HepG2 (cell line): ENCODE data around the gene TRIM31. TPM values are rescaled to one million over a fixed set of nuclear protein-coding genes. Genes with fewer than 3 reads are reported as not detected.
A peak's percentile ranks its signal among the peaks of the same experiment; 100 is the strongest.

Experiments
- AKAP8 ChIP-seq: sonication (generic); formaldehyde crosslinking; IDR thresholded peaks from 2 replicates; pipeline ENCODE4 v1.5.1; 2020; ENCODE audit warnings: mild to moderate bottlenecking, missing genetic modification reagents
- DNMT1 ChIP-seq: sonication (generic); formaldehyde crosslinking; IDR thresholded peaks from 2 replicates; pipeline ENCODE4 v1.5.1; 2020; ENCODE audit warnings: mild to moderate bottlenecking, missing genetic modification reagents
- ELF1 ChIP-seq: sonication (generic); formaldehyde crosslinking; IDR thresholded peaks from 2 replicates; pipeline ENCODE4 v1.4.0; 2020; ENCODE audit warnings: missing genetic modification reagents
- FOXC1 ChIP-seq: sonication (generic); formaldehyde crosslinking; IDR thresholded peaks from 2 replicates; pipeline ENCODE4 v1.8.0; 2022; ENCODE audit warnings: mild to moderate bottlenecking, missing genetic modification reagents, borderline replicate concordance
- GATAD1 ChIP-seq: IDR thresholded peaks from 2 replicates; pipeline ENCODE4 v1.6.1; 2016; ENCODE audit warnings: missing genetic modification reagents, missing compliant biosample characterization
- HMG20A ChIP-seq: IDR thresholded peaks from 2 replicates; pipeline ENCODE4 v1.6.1; 2016; ENCODE audit warnings: borderline replicate concordance
- MED13 ChIP-seq: sonication (generic); formaldehyde crosslinking; IDR thresholded peaks from 2 replicates; pipeline ENCODE4 v1.5.0; 2020; ENCODE audit warnings: missing genetic modification reagents
- MED8 ChIP-seq: sonication (generic); formaldehyde crosslinking; IDR thresholded peaks from 2 replicates; pipeline ENCODE4 v1.8.1; 2023; ENCODE audit warnings: mild to moderate bottlenecking, missing genetic modification reagents; ENCODE audit not compliant: insufficient replicate concordance
- PAX8 ChIP-seq: sonication (generic); formaldehyde crosslinking; IDR thresholded peaks from 2 replicates; pipeline ENCODE4 v1.8.0; 2022; ENCODE audit warnings: mild to moderate bottlenecking, missing genetic modification reagents, borderline replicate concordance
- POGZ ChIP-seq: sonication (generic); formaldehyde crosslinking; IDR thresholded peaks from 2 replicates; pipeline ENCODE4 v1.4.0; 2020; ENCODE audit warnings: mild to moderate bottlenecking, missing genetic modification reagents
- REPIN1 ChIP-seq: sonication (generic); formaldehyde crosslinking; IDR thresholded peaks from 2 replicates; pipeline ENCODE4 v1.8.0; 2022; ENCODE audit warnings: missing genetic modification reagents, low read depth, mild to moderate bottlenecking, borderline replicate concordance
- SP2 ChIP-seq: sonication (generic); formaldehyde crosslinking; IDR thresholded peaks from 2 replicates; pipeline ENCODE4 v1.5.1; 2020; ENCODE audit warnings: mild to moderate bottlenecking, missing genetic modification reagents
- ZNF234 ChIP-seq: sonication (generic); formaldehyde crosslinking; conservative IDR thresholded peaks from 2 replicates; pipeline ENCODE4 v1.5.1; 2020; ENCODE audit warnings: mild to moderate bottlenecking, missing genetic modification reagents
- ZNF350 ChIP-seq: sonication (generic); formaldehyde crosslinking; IDR thresholded peaks from 2 replicates; pipeline ENCODE4 v1.4.0; 2020; ENCODE audit warnings: mild to moderate bottlenecking, low read depth, missing genetic modification reagents, borderline replicate concordance
- ZNF674 ChIP-seq: sonication (generic); formaldehyde crosslinking; IDR thresholded peaks from 2 replicates; pipeline ENCODE4 v1.5.0; 2020; ENCODE audit warnings: low read depth, mild to moderate bottlenecking, missing genetic modification reagents
- ZNF777 ChIP-seq: sonication (generic); formaldehyde crosslinking; IDR thresholded peaks from 2 replicates; pipeline ENCODE4 v1.4.0; 2020; ENCODE audit warnings: missing genetic modification reagents
- ZNF792 ChIP-seq: IDR thresholded peaks from 2 replicates; pipeline ENCODE4 v1.6.1; 2016
- polyA plus RNA-seq, 8 experiments: library from polyadenylated mRNA; depleted of rRNA in 3 of 8; stranded (reverse) in 7 of 8; unstranded in 1 of 8; fragments of >200 nt; fragmentation: Illumina TruSeq in 4 of 8; extraction: Trizol in 4 of 8; gene quantifications; 2 replicates each; pipeline versions ENCODE4 v1.2.1 to v1.2.3, GENCODE V29; 2011 to 2016; ENCODE audit warnings: low read depth in 4 of 8, missing spikeins in 1 of 8, mixed read lengths in 1 of 8; ENCODE audit not compliant: insufficient read depth in 1 of 8
- total RNA-seq, 5 experiments: library from RNA; depleted of rRNA; stranded (reverse); fragments of >200 nt; fragmentation: Illumina TruSeq; extraction: Trizol; gene quantifications; 2 replicates each; pipeline ENCODE4 v1.2.3, GENCODE V29; 2016; ENCODE audit warnings: low read depth in 1 of 5
- TF ChIP-seq, protein P1 (sequence below): sonication (generic); formaldehyde crosslinking; IDR thresholded peaks from 2 replicates; pipeline ENCODE4 v1.5.0; 2020; ENCODE audit warnings: missing genetic modification reagents
- TF ChIP-seq, protein P2 (sequence below): sonication (generic); formaldehyde crosslinking; IDR thresholded peaks from 2 replicates; pipeline ENCODE4 v1.8.0; 2022; ENCODE audit warnings: mild to moderate bottlenecking, missing genetic modification reagents
- TF ChIP-seq, protein P3 (sequence below): sonication (generic); formaldehyde crosslinking; IDR thresholded peaks from 2 replicates; pipeline ENCODE4 v1.4.0; 2020; ENCODE audit warnings: missing genetic modification reagents
- TF ChIP-seq, protein P4 (sequence below): sonication (generic); formaldehyde crosslinking; IDR thresholded peaks from 2 replicates; pipeline ENCODE4 v1.5.0; 2020; ENCODE audit warnings: missing genetic modification reagents
- TF ChIP-seq, protein P5 (sequence below): sonication (generic); formaldehyde crosslinking; IDR thresholded peaks from 2 replicates; pipeline ENCODE4 v1.5.0; 2020; ENCODE audit warnings: missing genetic modification reagents
- TF ChIP-seq, protein P6 (sequence below): sonication (generic); formaldehyde crosslinking; IDR thresholded peaks from 2 replicates; pipeline ENCODE4 v1.4.0; 2020; ENCODE audit warnings: missing genetic modification reagents, mild to moderate bottlenecking, borderline replicate concordance

TRIM31 gene
- total and polyA plus RNA-seq, 2 of the 13 experiments (the other 11 are each of a cell fraction or from before 2014, with no cell fraction given): 0.13 to 0.51 TPM

DNA sequence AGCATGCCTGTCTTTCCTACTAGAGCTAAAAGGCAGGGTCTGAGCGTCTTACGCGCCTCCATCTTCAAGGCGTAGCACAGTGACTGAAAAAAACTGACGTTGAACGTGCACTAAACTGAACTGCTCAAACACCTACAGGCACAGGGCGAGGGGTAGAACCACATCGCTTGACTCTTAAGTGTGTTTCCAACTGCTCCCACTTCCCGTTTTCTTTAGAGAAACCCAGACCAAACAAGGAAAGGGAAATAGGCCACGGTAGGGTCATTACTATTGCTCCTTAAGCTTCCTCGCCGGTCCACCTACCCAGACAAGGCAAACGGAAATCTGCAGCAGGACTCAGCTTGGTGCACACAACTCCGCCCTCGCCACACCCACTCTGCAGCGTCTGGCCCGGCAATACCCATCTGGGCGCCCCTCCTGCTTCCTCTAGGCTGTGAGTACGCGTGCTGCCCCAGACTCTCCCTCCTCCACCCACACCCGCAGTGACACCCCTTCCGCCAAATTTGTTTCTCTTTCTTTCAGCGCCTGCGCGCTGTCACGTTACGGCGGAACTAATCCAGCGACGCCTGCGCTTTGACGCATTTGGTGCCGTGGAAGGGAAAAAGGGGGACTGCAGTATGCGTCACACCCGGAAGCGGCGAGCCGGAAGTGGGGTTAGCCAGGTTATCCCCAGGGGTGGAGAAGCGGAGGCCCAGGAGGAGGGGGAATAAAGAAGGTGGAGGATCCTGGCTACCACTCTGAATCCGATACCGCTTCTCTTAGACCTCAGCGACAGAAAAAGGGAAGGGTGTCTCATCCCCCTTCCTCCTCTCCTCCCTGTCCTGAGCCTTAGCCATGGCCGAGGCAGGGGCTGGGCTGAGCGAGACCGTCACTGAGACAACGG is 46.1 kb downstream of the TRIM31 start, which contains the start of gene PPP1R11 (continued):
- TF ChIP-seq POGZ (CRISPR knock-in tag) (peak; percentile 93), ZNF350 (CRISPR knock-in tag) (peak; percentile 98; the same call in 1 of the 2 replicates), ZNF777 (CRISPR knock-in tag) (peak; percentile 48; the same call in 1 of the 2 replicates), PAX8 (CRISPR knock-in tag) (no peak), SP2 (CRISPR knock-in tag) (no peak), MED13 (CRISPR knock-in tag) (no peak), ELF1 (CRISPR knock-in tag) (peak; percentile 100), MED8 (CRISPR knock-in tag) (no peak), FOXC1 (CRISPR knock-in tag) (peak; percentile 78), GATAD1 (CRISPR knock-in tag) (peak; percentile 95), AKAP8 (no peak; the same call in 1 of the 2 replicates), ZNF792 (peak; percentile 57; the same call in 1 of the 2 replicates), DNMT1 (CRISPR knock-in tag) (no peak), ZNF234 (CRISPR knock-in tag) (no peak), REPIN1 (CRISPR knock-in tag) (peak; percentile 98), HMG20A (no peak; the same call in 1 of the 2 replicates), ZNF674 (CRISPR knock-in tag) (no peak)
- TF ChIP-seq, protein P1, sequence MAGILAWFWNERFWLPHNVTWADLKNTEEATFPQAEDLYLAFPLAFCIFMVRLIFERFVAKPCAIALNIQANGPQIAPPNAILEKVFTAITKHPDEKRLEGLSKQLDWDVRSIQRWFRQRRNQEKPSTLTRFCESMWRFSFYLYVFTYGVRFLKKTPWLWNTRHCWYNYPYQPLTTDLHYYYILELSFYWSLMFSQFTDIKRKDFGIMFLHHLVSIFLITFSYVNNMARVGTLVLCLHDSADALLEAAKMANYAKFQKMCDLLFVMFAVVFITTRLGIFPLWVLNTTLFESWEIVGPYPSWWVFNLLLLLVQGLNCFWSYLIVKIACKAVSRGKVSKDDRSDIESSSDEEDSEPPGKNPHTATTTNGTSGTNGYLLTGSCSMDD (CRISPR knock-in tag): no peak
- TF ChIP-seq, protein P2, sequence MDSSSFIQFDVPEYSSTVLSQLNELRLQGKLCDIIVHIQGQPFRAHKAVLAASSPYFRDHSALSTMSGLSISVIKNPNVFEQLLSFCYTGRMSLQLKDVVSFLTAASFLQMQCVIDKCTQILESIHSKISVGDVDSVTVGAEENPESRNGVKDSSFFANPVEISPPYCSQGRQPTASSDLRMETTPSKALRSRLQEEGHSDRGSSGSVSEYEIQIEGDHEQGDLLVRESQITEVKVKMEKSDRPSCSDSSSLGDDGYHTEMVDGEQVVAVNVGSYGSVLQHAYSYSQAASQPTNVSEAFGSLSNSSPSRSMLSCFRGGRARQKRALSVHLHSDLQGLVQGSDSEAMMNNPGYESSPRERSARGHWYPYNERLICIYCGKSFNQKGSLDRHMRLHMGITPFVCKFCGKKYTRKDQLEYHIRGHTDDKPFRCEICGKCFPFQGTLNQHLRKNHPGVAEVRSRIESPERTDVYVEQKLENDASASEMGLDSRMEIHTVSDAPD: peak; percentile 94
- TF ChIP-seq, protein P3, sequence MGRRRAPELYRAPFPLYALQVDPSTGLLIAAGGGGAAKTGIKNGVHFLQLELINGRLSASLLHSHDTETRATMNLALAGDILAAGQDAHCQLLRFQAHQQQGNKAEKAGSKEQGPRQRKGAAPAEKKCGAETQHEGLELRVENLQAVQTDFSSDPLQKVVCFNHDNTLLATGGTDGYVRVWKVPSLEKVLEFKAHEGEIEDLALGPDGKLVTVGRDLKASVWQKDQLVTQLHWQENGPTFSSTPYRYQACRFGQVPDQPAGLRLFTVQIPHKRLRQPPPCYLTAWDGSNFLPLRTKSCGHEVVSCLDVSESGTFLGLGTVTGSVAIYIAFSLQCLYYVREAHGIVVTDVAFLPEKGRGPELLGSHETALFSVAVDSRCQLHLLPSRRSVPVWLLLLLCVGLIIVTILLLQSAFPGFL (CRISPR knock-in tag): peak; percentile 12; the same call in 1 of the 2 replicates
- TF ChIP-seq, protein P4, sequence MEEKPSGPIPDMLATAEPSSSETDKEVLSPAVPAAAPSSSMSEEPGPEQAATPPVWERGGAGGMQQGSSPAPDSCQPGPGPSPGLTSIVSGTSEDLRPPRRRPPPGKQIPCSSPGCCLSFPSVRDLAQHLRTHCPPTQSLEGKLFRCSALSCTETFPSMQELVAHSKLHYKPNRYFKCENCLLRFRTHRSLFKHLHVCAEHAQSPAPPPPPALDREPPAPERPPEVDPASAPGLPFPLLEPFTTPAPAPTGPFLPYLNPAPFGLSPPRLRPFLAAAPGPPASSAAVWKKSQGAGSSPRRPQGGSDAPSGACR (CRISPR knock-in tag): peak; percentile 45; the same call in 1 of the 2 replicates
- TF ChIP-seq, protein P5, sequence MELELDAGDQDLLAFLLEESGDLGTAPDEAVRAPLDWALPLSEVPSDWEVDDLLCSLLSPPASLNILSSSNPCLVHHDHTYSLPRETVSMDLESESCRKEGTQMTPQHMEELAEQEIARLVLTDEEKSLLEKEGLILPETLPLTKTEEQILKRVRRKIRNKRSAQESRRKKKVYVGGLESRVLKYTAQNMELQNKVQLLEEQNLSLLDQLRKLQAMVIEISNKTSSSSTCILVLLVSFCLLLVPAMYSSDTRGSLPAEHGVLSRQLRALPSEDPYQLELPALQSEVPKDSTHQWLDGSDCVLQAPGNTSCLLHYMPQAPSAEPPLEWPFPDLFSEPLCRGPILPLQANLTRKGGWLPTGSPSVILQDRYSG (CRISPR knock-in tag): no peak
- TF ChIP-seq, protein P6, sequence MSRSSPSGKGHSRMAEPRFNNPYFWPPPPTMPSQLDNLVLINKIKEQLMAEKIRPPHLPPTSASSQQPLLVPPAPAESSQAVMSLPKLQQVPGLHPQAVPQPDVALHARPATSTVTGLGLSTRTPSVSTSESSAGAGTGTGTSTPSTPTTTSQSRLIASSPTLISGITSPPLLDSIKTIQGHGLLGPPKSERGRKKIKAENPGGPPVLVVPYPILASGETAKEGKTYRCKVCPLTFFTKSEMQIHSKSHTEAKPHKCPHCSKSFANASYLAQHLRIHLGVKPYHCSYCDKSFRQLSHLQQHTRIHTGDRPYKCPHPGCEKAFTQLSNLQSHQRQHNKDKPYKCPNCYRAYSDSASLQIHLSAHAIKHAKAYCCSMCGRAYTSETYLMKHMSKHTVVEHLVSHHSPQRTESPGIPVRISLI: peak; percentile 64; the same call in 1 of the 2 replicates
